K562 (cell line): Measurements from ENCODE around the gene UCK1. TPM values are rescaled to one million over a fixed set of nuclear protein-coding genes. Genes with fewer than 3 reads are reported as not detected.

ENCODE experiments used
- CBX5 ChIP-seq: IDR thresholded peaks from 2 replicates; pipeline ENCODE4 v1.6.1; 2014; ENCODE audit warnings: low read depth, borderline replicate concordance
- CTCFL ChIP-seq: IDR thresholded peaks from 2 replicates; pipeline ENCODE4 v1.6.1; 2011; ENCODE audit warnings: borderline replicate concordance, low read depth, mild to moderate bottlenecking, moderate library complexity, low read length; ENCODE audit not compliant: insufficient read depth, poor library complexity, severe bottlenecking
- GMEB1 ChIP-seq: fragments of 250-450 bp; sonication (Bioruptor Pico); IDR thresholded peaks from 2 replicates; pipeline ENCODE4 v1.4.0; 2020; ENCODE audit warnings: mild to moderate bottlenecking
- MCM3 ChIP-seq: fragments of 450-650 bp; IDR thresholded peaks from 2 replicates; pipeline ENCODE4 v1.6.1; 2016
- MYNN ChIP-seq, 2 experiments: sonication (generic); formaldehyde crosslinking in 1 of 2; IDR thresholded peaks; 2 replicates each; pipeline versions ENCODE4 v1.5.0 to v1.6.1; 2016 to 2020; ENCODE audit warnings: antibody characterized with exemption in 1 of 2, missing genetic modification reagents in 1 of 2
- NR4A1 ChIP-seq, 2 experiments: fragments of 250-450 bp in 1 of 2; fragments of 450-650 bp in 1 of 2; sonication (Bioruptor Pico) in 1 of 2; IDR thresholded peaks; 2 replicates each; pipeline versions ENCODE4 v1.4.0 to v1.6.1; 2016 to 2020; ENCODE audit warnings: mild to moderate bottlenecking in 2 of 2, missing compliant biosample characterization in 1 of 2, missing genetic modification characterization in 1 of 2, moderate library complexity in 1 of 2
- POLR2G ChIP-seq: fragments of 200-400 bp; formaldehyde crosslinking; IDR thresholded peaks from 2 replicates; pipeline ENCODE4 v1.6.1; 2017; ENCODE audit warnings: low read depth, mild to moderate bottlenecking, antibody characterized with exemption, low read length, moderate library complexity
- RB1 ChIP-seq: fragments of 450-650 bp; IDR thresholded peaks from 2 replicates; pipeline ENCODE4 v1.6.1; 2017; ENCODE audit warnings: low read depth, mild to moderate bottlenecking
- RBM22 ChIP-seq: fragments of 200-400 bp; formaldehyde crosslinking; IDR thresholded peaks from 2 replicates; pipeline ENCODE4 v1.6.1; 2018; ENCODE audit warnings: low read length, low read depth; ENCODE audit not compliant: poor library complexity, severe bottlenecking
- SRSF7 ChIP-seq: fragments of 200-400 bp; formaldehyde crosslinking; optimal IDR thresholded peaks from 2 replicates; pipeline ENCODE3; 2017; ENCODE audit warnings: mild to moderate bottlenecking, low read depth, low read length
- XRCC5 ChIP-seq: fragments of 200-400 bp; formaldehyde crosslinking; IDR thresholded peaks from 2 replicates; pipeline ENCODE4 v1.6.1; 2017; ENCODE audit warnings: low read depth, mild to moderate bottlenecking, low read length
- ZBTB33 ChIP-seq: sonication (generic); formaldehyde crosslinking; IDR thresholded peaks from 2 replicates; pipeline ENCODE4 v1.8.1; 2023; ENCODE audit warnings: mild to moderate bottlenecking, missing genetic modification reagents
- ZFP1 ChIP-seq: fragments of 450-650 bp; formaldehyde crosslinking; IDR thresholded peaks from 2 replicates; pipeline ENCODE4 v1.4.0; 2020; ENCODE audit warnings: mild to moderate bottlenecking, mixed read lengths
- ZNF121 ChIP-seq: sonication (generic); formaldehyde crosslinking; conservative IDR thresholded peaks from 2 replicates; pipeline ENCODE4 v1.8.0; 2022; ENCODE audit warnings: missing genetic modification reagents
- polyA plus RNA-seq, 8 experiments: library from polyadenylated mRNA; depleted of rRNA in 4 of 8; stranded (reverse) in 5 of 8; unstranded in 3 of 8; fragments of >200 nt; fragmentation: Nextera tagmentation in 2 of 8; fragmentation: Illumina TruSeq in 1 of 8; extraction: Ambion mirVana in 2 of 8; extraction: Trizol in 1 of 8; gene quantifications; 2 replicates each; pipeline versions ENCODE4 v1.2.1 to v1.2.3, GENCODE V29; 2011 to 2014; ENCODE audit warnings: inconsistent platforms in 1 of 8, missing spikeins in 1 of 8
- total RNA-seq, 7 experiments: library from RNA; depleted of rRNA in 6 of 7; stranded (reverse); fragments of >200 nt in 6 of 7; fragmentation: Illumina TruSeq in 2 of 7; extraction: Trizol in 2 of 7; gene quantifications; 2 replicates each; pipeline versions ENCODE4 v1.2.1 to v1.2.3, GENCODE V29; 2011 to 2021; ENCODE audit warnings: low replicate concordance in 1 of 7
- TF ChIP-seq, protein P1 (sequence below): fragments of 250-450 bp; sonication (Bioruptor Pico); IDR thresholded peaks from 2 replicates; pipeline ENCODE4 v1.9.0; 2021; ENCODE audit warnings: mild to moderate bottlenecking, inconsistent platforms
- TF ChIP-seq, protein P2 (sequence below), 3 experiments: IDR thresholded peaks in 2 of 3; conservative IDR thresholded peaks in 1 of 3; 2 replicates each; pipeline ENCODE4 v1.5.1; 2011 to 2012; ENCODE audit warnings: low read length in 3 of 3, mild to moderate bottlenecking in 3 of 3, control low read depth in 2 of 3, improper control_type of control experiment in 1 of 3, inconsistent platforms in 1 of 3, low read depth in 1 of 3, mixed read lengths in 1 of 3, moderate library complexity in 1 of 3; ENCODE audit not compliant: insufficient read depth in 2 of 3

Gene UCK1
- total and polyA plus RNA-seq, 9 of the 15 experiments (the other 6 are each of a cell fraction or from before 2014, with no cell fraction given) = 0.27 to 27.5 (median 16.1) TPM

DNA sequence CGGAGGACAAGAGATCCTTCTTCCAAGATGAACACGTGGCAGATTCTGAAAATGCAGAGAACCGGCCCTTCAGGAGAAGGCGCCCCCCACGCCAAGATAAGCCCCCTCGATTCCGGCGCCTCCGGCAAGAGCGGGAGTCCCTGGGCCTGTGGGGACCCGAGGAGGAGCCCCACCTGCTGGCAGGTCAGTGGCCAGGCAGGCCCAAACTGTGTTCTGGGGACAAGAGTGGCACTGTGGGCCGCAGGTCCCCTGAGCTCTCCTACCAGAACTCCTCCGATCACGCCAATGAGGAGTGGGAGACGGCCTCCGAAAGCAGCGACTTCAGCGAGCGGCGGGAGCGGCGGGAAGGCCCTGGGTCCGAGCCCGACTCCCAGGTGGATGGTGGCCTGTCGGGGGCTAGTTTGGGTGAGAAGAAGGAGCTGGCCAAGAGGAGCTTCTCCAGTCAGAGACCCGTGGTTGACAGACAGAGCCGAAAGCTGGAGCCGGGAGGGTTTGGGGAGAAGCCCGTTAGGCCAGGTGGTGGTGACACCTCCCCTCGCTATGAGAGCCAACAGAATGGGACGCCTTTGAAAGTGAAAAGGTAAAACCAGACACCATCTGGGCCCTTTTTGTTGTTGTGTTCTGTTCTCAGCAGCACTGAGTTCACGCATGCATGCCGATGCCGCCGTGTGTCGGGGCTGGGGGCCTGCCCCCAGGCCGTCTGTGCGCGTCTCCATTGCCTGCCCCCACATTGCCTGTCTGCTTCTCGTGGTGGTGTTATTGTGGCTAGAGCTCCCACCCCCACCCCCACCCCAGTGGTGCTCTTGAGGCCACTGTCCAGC is 54.9 kb downstream of the UCK1 start (continued):
- TF ChIP-seq, protein P1, sequence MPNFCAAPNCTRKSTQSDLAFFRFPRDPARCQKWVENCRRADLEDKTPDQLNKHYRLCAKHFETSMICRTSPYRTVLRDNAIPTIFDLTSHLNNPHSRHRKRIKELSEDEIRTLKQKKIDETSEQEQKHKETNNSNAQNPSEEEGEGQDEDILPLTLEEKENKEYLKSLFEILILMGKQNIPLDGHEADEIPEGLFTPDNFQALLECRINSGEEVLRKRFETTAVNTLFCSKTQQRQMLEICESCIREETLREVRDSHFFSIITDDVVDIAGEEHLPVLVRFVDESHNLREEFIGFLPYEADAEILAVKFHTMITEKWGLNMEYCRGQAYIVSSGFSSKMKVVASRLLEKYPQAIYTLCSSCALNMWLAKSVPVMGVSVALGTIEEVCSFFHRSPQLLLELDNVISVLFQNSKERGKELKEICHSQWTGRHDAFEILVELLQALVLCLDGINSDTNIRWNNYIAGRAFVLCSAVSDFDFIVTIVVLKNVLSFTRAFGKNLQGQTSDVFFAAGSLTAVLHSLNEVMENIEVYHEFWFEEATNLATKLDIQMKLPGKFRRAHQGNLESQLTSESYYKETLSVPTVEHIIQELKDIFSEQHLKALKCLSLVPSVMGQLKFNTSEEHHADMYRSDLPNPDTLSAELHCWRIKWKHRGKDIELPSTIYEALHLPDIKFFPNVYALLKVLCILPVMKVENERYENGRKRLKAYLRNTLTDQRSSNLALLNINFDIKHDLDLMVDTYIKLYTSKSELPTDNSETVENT = no peak
- TF ChIP-seq ZFP1 (CRISPR knock-in tag) = no peak
- TF ChIP-seq MCM3 = no peak
- TF ChIP-seq POLR2G = peak; percentile 56
- 0 out of 2 replicates have a peak, but pooled peaks have one; percentile 13 for TF ChIP-seq RB1
- TF ChIP-seq ZBTB33 = peak; percentile 41; the same call in 1 of the 2 replicates
- TF ChIP-seq CBX5 = no peak
- TF ChIP-seq NR4A1 (CRISPR knock-in tag; IDR thresholded peaks at IDR 0.05) = no peak
- TF ChIP-seq NR4A1 (tag; IDR thresholded peaks at IDR 0.05) = no peak
- TF ChIP-seq ZNF121 (CRISPR knock-in tag) = no peak
- TF ChIP-seq SRSF7 = no peak
- TF ChIP-seq, protein P2, sequence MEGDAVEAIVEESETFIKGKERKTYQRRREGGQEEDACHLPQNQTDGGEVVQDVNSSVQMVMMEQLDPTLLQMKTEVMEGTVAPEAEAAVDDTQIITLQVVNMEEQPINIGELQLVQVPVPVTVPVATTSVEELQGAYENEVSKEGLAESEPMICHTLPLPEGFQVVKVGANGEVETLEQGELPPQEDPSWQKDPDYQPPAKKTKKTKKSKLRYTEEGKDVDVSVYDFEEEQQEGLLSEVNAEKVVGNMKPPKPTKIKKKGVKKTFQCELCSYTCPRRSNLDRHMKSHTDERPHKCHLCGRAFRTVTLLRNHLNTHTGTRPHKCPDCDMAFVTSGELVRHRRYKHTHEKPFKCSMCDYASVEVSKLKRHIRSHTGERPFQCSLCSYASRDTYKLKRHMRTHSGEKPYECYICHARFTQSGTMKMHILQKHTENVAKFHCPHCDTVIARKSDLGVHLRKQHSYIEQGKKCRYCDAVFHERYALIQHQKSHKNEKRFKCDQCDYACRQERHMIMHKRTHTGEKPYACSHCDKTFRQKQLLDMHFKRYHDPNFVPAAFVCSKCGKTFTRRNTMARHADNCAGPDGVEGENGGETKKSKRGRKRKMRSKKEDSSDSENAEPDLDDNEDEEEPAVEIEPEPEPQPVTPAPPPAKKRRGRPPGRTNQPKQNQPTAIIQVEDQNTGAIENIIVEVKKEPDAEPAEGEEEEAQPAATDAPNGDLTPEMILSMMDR (IDR thresholded peaks at IDR 0.05 in 2 of 3, conservative IDR thresholded peaks at IDR 0.05 in 1 of 3; ENCODE audit: insufficient read depth in 2 of 3, low read depth in 1 of 3, low read length in 3 of 3) = peak; percentile 47 to 53 (median 50); a peak in 5 of 6 replicates
- TF ChIP-seq CTCFL = no peak
- no peak for TF ChIP-seq GMEB1
- TF ChIP-seq RBM22 = peak; percentile 76
- no peak for TF ChIP-seq XRCC5
- no peak for TF ChIP-seq MYNN (IDR thresholded peaks at IDR 0.05)
- no peak for TF ChIP-seq MYNN (CRISPR knock-in tag; IDR thresholded peaks at IDR 0.05)
